GM18499 (cell line): Measurements from ENCODE around the gene TMEM256.

Source experiments
- ATAC-seq: cut with Tn5 transposase; IDR thresholded peaks from one replicate; pipeline ENCODE4 v1.9.1; 2021; ENCODE audit warnings: moderate number of reproducible peaks; ENCODE audit not compliant: insufficient read depth, unreplicated experiment

The TMEM256 gene

DNA sequence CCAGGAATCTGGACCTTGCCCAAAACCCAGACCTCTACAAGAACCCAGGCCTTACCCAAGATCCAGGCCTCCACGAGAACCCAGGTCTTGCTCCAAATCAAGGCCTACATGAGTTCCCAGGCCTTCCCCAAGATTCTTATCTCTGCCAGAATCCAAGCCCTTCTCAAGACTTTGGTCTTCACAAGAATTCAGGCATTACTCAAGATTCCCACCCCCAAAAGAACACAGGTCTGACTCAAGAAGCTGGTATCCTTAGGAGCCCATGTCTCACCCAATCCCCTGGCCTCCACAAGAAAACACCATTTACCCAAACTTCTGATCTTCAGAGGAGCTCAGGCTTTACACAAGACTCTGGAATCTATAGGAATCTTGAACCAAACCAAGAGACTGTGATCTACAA is 27.3 kb upstream of the TMEM256 start:
- ATAC-seq, result no peak

DNA sequence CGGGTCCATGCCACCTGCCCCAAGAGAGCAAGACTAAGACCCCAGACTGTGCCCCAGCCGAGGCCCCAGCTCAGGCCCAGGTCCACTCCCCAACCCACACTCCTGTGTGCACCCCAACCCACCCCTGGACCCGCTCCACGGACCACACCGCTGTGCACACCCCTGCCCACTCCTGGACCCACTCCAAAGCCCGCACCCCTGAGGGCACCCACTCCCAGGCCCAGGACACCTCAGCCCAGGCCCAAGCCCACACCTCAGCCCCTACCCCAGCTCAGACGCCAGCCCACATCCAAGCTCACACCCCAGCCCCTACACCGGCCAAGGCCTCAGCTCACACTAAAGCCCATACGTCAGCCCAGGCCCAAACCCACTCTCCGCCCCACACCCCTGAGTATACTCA is 25.8 kb upstream of the TMEM256 start:
- ATAC-seq, result no peak

DNA sequence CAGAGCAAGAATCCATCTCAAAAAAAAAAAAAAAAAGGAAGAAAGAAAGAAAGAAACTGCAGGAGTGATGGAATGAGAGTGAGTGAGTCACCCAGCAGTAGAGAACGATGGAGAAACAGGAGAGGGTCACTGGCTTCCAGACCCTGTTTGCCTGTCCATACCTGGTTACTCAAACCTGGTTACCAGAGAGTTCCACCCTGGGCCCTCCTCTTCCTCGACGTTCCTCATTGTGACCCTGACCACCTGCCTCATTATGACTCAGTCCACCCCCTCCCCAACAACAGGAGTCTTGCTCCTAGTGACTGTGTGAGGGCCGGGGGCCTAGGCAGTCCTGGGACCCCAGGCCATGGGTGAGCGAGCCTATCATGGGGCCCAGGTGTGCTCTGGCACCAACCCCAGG is 24.7 kb upstream of the TMEM256 start, which contains the start of gene SPEM3:
Gene SPEM3 (plus strand): TSS at position 301 of the 400 bp plus-strand sequence. CDS start 46 bp downstream, at position 347.
- no peak for ATAC-seq

DNA sequence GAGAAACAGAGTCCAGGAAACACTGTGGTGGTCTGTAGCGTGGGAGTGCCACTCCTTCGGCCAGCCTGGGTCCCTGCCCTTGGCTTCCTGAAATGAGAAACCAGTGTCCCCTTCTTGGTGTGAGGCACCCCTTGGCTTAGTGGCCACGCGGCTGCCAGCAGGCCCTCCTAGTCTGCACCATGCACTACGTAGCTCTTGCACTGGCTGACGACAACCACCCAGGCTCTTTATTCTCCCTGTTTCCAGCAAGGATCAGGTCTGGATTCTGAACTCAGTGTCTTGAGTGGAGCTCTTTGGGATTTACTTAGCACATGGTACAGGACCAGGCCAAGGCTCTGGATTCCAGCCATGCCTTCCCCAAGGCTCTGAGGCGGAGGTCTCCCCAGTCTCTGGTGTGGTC is 23.7 kb upstream of the TMEM256 start:
- no peak for ATAC-seq

DNA sequence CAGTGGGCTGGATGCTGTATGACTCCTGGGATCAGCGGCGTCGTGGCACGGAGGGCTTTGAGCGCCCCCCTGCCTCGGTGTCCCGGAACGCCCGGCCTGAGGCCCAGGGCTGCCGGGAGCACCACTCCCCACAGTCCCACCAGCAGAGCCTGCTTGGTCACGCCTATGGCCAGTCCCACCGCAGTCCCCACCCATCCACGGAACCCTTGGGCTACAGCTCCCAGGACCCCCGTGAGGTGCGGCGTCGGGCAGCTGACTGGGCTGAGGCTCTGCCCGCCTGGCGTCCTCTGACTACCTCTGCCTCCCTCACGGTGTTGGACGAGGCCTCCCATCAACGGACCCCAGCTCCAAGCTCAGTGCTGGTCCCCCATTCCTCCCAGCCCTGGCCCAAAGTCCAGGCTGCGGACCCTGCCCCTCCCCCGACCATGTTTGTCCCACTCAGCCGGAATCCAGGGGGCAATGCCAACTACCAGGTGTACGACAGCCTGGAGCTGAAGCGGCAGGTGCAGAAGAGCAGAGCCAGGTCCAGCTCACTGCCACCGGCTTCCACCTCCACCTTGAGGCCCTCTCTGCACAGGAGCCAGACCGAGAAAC is 23.1 kb upstream of the TMEM256 start:
- ATAC-seq, result no peak

DNA sequence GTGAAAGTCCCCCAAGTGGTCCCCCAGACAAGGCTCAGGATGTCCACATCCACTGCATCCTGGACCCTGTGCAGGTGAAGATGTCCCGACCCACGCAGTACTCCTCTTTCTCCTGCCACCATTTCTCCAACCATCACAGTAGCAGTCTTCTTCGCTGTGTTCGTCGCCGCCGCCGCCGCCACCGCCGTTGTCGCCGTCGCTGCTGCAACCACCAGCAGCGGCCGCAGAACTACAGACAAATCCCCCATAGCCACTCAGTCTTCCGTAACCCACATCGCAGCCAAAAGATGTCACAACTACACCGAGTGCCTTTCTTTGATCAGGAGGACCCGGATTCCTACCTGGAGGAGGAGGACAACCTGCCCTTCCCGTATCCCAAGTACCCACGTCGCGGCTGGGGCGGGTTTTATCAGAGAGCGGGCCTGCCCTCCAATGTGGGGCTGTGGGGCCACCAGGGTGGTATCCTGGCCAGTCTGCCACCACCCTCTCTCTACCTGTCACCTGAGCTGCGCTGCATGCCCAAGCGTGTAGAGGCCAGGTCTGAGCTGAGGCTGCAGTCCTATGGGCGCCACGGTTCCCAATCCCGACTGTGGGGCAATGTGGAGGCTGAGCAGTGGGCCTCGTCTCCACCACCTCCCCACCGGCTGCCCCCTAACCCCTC is 22.4 kb upstream of the TMEM256 start:
- ATAC-seq, result no peak

DNA sequence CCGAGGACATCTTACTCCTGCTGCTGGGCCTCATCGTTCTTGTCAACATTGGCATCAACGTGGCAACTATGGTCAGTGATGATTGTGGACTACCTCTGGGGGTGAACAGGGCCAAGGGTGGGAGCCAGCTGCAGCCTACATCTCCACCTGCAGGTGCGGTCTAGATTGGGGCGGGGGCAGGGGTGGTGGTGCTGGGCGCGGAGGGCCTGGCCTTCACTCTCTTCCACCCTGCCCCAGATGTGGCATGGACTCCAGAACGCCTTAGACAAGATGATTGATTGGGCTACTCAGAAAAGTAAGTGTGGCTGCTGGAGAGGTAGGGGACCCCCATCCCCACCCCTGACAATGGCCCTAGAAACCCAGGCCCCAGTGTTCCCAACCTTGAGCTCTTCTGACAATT is 21.9 kb upstream of the TMEM256 start:
- ATAC-seq, result no peak

DNA sequence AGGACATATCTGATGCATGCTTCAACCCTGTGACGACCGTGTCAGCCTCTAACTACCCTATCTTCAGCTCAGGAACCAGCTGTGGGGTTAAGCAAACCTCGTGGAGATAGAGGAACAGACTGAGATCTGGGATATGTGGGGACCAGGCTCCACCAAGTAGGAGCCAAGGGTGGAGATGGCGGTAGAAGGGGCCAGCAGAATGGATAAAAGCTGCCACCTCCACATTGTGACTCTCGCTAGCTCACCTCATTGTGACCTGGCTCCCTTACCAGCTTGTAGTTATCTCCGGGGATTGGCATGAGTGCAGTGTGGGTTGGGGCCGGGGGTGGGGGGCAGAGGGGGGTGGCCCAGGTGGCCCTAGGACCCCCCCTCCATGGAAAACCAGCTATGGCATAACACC is 21.4 kb upstream of the TMEM256 start, which contains the start of gene SPEM2:
Gene SPEM2 (plus strand): TSS at position 301 of the 400 bp plus-strand sequence. CDS start 73 bp downstream, at position 374.
- no peak for ATAC-seq

DNA sequence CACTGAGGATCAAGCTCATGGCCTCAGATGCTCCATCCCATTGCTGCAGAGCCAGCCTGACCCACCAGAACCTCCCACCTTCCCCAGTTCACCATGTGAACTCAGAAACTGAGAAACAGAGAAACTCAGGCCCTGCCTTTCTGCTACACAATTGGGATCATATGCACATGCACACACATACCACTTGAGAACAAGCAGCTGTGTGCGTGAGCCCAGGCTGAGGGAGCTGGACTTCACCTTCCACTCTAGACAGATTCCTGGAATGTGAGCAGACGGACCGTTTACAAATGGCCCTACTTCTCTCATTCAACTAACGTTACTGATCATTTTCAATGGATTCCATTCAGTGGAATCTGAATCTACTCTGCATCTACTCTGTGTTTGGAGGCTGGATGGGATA is 19.8 kb upstream of the TMEM256 start:
- no peak for ATAC-seq

DNA sequence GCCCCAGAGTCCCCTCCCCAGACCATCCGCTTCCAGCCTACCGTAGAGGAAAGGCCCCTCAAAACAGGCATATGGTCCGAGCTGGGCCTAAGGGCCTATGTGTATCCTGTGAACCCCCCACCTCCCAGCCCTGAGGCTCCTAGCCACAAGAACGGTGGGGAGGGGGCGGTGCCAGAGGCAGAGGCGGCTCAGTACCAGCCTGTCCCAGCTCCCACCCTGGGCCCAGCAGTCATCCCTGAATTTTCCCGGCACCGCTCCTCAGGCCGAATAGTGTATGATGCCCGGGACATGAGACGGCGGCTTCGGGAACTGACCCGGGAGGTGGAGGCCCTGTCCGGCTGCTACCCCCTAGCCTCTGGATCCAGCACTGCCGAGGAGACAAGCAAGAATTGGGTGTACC is 17.3 kb upstream of the TMEM256 start:
- ATAC-seq, result no peak

DNA sequence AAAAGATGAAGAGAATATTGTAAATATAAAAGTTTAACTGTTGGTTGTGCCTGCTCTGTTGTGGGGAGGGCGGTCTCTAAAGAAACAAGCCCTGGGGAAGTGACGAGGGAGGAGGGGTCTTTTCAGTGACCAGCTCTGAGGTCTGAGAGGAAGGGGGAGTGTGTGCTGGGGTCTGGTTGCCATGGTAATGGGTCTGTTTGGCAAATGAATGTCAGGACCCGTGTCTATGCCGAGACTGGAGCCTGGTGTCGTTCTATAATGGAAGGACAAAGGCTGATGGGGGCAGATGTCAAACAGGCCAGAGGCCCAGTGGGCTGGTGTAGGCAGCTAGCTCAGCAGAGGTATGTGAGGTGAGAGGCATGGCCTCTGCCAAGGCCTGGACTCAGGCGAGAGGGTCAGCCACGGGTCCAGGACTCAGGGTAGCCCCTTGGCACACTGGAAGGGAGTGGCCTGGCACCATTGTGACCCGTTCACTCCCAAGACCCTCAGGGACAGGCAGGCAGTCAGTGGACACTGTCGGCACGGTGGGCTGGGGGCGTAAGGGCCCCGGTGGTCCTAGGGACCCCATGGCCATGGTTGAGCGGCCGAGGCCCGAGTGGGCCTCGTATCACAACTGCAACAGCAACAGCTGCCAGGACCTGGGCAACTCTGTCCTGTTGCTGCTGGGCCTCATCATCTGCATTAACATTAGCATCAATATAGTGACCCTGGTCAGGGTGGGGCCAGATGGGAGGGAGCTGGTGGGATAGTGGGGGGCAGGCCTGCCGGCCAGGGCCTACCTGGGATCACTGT is 16.1 kb upstream of the TMEM256 start, which contains the start of gene SPEM1:
Gene SPEM1 (plus strand): TSS at position 506 of the 792 bp plus-strand sequence. CDS start 61 bp downstream, at position 567.
- no peak for ATAC-seq

DNA sequence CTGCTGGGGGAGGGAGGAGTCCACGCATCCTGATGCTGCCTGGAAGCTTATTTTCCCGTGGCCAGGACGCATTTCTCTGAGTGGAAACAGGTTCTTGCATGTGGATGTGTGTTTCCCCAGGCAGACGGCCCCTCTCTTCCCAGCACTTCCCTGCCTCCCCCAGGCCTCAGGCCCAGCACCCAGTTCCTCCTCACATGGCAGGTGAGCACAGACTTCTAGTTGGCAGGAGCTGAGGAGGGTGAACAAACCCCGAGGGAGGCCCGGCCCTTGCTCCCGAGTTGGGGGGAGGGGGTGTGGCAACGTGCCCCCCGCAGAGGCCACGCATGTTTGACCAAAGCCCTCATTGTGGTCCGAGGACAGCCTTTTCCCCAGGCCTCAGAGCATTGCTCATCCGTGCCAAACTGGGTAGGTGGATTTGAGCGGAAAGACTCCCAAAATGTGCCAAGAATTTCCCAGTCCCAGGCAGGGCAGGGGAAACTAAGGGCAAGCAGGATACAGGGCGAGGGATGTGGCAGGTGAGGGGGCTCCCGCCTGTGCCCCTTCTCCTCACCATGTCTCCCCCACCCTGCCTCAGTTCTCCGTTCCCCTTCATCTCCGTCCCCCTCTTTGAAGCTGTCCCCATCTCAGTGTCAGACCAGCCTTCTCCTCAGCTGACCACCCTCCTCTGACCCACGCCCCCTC is 14.7 kb upstream of the TMEM256 start:
- no peak for ATAC-seq

DNA sequence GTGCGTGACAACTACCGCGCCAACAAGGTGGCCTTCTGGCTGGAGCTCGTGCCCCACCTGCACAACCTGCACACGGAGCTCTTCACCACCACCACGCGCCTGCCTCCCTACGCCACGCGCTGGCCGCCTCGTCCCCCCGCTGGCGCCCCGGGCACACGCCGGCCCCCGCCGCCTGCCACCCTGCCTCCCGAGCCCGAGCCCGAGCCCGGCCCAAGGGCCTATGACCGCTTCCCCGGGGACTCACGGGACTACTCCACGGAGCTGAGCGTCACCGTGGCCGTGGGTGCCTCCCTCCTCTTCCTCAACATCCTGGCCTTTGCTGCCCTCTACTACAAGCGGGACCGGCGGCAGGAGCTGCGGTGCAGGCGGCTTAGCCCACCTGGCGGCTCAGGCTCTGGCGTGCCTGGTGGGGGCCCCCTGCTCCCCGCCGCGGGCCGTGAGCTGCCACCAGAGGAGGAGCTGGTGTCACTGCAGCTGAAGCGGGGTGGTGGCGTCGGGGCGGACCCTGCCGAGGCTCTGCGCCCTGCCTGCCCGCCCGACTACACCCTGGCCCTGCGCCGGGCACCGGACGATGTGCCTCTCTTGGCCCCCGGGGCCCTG is 13.3 kb upstream of the TMEM256 start:
- no peak for ATAC-seq

DNA sequence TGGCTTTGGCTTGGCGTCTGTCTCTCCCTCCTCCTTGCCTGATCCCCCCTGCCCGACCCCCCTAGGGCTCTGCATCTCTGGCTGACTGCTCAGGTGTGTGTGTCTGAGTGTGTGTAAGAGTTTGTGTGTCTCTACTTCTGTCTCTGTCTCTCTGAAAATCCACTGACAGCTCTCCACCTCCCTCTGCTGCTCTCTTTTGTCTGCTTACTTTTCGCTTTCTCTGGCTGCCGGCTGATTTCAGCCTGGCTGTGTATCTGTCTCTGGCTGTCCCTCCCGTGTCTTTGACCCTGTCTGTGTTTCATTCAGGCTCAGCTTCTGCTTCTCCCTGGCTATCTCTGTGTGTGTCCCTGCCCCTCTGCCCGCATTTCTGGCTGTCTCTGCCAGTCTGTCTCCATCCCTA is 12.4 kb upstream of the TMEM256 start:
- ATAC-seq, result no peak

DNA sequence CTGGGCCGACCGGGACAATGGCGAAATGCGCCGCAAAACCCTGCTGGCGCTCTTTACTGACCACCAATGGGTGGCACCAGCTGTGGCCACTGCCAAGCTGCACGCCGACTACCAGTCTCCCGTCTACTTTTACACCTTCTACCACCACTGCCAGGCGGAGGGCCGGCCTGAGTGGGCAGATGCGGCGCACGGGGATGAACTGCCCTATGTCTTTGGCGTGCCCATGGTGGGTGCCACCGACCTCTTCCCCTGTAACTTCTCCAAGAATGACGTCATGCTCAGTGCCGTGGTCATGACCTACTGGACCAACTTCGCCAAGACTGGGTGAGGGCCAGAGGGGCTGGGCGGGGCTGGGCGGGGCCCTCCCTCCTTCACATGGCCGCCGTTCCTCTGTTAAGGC is 11.9 kb upstream of the TMEM256 start:
- no peak for ATAC-seq

DNA sequence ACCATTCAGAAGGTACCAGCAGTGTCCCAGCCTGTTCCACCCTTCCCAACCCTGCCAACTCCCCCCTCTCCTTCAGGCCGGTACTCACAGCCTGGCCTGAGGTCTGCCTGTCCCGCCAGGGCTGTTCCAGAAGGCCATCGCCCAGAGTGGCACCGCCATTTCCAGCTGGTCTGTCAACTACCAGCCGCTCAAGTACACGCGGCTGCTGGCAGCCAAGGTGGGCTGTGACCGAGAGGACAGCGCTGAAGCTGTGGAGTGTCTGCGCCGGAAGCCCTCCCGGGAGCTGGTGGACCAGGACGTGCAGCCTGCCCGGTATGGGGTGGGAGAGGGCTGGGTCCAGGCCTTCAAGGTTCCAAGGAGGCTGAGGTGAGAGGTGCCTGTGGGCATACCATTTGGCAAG is 10.9 kb upstream of the TMEM256 start:
- ATAC-seq, result no peak

DNA sequence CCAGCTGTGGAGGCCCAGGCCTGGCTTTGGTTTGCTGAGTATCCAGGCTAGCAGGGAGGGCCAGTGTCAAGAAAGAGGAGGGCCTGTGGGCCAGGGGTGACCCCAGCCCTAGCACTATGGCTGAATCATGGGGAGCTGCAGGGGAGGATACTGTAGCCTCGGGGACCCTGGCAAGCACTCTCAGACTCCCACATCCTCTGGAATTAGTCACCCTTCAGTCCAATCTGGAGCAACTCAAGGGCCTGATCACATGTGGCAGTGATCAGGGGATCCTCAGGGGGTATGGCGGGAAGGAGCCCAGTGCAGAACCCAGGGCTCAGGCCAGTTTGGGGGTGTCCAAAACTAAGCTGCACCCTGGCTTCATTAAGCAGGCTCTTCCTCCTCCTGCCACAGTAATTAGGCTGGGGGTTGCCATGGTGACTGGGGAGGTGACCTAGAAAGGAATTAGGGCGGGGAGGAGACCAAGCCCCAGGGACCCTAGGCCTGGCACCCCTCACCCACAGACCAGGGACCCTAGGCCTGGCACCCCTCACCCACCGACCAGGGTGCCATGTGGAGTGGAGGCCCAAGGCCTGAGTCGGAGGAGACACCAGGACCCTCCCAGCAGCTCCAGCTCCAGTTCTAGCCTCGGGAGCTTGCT is 9.6 kb upstream of the TMEM256 start:
- ATAC-seq, result no peak

DNA sequence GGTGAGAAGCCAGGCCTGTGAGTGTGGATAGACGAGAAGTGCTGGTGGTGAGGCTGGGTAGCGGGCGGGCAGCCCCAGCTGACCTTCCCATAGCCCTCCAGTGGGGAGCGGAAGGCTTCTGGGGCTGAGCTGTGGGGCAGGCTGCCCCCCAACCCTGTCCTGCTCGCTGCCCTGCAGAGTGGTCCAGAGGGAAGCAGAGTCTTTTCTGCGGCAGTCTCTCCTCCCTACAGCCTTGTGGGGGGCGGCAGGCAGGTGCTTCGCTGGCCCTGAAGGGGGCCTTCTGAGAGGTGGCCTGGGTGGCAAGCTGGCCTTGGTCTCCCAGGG is 7.5 kb upstream of the TMEM256 start:
- ATAC-seq, result no peak

DNA sequence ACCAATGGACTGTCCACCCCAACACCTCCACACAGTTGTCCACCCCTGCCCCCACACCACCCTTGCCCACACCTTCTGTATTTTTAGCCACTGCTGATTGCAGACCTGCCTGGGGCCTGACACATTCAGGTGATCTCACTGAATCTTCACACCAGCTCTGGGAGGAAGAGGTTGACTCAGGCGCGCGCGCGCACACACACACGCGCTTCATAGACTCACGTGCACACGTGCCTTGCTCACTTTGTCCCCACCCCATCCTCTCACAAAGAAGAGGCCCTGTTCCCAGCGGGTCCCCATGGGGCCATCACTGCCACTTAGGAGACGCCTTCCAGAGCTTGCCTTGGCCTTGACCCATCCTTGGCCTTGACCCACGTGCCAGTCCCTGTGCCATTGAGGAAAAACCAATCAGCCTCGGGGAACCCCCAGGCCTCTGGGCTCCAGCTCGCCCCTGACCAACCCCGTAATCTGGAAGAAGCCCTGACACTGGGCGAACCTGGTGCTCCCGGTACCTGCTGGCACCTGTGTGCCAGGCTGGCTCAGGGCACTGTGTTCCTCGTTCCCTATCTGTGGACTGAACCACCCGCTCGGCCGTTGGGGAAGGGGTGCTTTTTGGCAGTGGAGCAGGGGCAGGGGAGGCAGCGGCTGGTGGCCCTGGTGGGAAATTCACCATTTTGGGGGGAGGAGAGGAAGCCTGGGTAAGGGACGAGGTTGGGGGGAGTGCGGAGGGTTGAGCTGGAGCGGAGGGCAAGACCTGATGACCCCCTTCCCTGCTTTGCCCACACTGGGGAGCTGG is 6.9 kb upstream of the TMEM256 start:
- ATAC-seq, result no peak
